Activated T-helper 1 cell treated with anti-CD3 and anti-CD28 coated beads, Interleukin-12 subunit alpha, Interleukin-12 subunit beta, Interleukin-2, Interleukin-4 antibody, amounts not matched to agents 30 ng/mL and 10 ng/mL and 1 ng/mL, durations not matched to agents 14 hours and 24 hours and 36 hours (primary cell): ENCODE data around the gene SIPA1L3. TPM values are rescaled to one million over a fixed set of nuclear protein-coding genes. Genes with fewer than 3 reads are reported as not detected.

Experiments
- DNase-seq: peaks from one replicate; pipeline ENCODE4 v3.0.0; 2021; ENCODE audit warnings: low spot score
- H3K27ac Mint-ChIP-seq: one replicate; pipeline ENCODE4 v1.8.0; 2021; ENCODE audit warnings: mild to moderate bottlenecking, mixed read lengths
- H3K27me3 Mint-ChIP-seq: one replicate; pipeline ENCODE4 v1.8.0; 2022; ENCODE audit warnings: mild to moderate bottlenecking, moderate library complexity, mixed read lengths; ENCODE audit not compliant: insufficient read depth
- H3K36me3 Mint-ChIP-seq: one replicate; pipeline ENCODE4 v1.8.0; 2021; ENCODE audit warnings: low read depth, mixed read lengths
- H3K4me1 Mint-ChIP-seq: one replicate; pipeline ENCODE4 v1.8.0; 2021; ENCODE audit warnings: low read depth, mixed read lengths
- H3K4me3 Mint-ChIP-seq: one replicate; pipeline ENCODE4 v1.8.0; 2021; ENCODE audit warnings: mild to moderate bottlenecking, moderate library complexity, mixed read lengths
- H3K9me3 Mint-ChIP-seq: one replicate; pipeline ENCODE4 v1.8.0; 2021; ENCODE audit warnings: mixed read lengths
- intact Hi-C: fragments of 100-400 bp; cut with micrococcal nuclease; formaldehyde crosslinking; loops from one replicate; pipeline ENCODE4 v1.15.1; 2024
- total RNA-seq: library from RNA; stranded (reverse); gene quantifications from 2 replicates; pipeline ENCODE4 v1.2.3, GENCODE V29; 2022

The SIPA1L3 gene
- total RNA-seq, 1 donor from 2014 or later = 16.7 TPM

DNA sequence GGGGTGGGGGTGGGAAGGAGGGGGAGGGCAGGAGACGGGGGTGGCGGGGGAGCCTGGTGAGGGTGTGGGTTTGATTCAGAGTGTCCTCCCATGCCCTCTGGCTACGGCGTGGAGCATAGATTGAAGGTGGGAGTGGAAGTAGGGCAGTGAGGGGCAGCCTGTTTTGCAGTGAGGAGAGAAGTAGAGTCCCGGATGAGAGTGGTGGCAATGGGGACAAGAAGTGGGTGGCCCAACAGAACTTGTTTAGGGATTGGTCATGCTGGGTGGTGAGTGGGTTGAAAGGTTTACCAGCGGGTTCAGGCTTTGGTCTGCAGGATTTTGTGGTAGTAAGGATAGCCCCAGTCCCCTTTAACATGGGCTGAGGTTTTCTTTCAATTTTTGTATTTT, 35.5 kb downstream of the SIPA1L3 start:
- no peaks in the 10 kb centered on the region for H3K4me1 Mint-ChIP-seq
- no peak overlapping the region for H3K4me3 Mint-ChIP-seq
- no peak overlapping the region for H3K27ac Mint-ChIP-seq
- DNase-seq = no peak
- no peaks in the 10 kb centered on the region for H3K9me3 Mint-ChIP-seq
- H3K27me3 Mint-ChIP-seq = no peaks in the 10 kb centered on the region
- H3K36me3 Mint-ChIP-seq = no peaks in the 10 kb centered on the region
- intact Hi-C loops = no loop called here

DNA sequence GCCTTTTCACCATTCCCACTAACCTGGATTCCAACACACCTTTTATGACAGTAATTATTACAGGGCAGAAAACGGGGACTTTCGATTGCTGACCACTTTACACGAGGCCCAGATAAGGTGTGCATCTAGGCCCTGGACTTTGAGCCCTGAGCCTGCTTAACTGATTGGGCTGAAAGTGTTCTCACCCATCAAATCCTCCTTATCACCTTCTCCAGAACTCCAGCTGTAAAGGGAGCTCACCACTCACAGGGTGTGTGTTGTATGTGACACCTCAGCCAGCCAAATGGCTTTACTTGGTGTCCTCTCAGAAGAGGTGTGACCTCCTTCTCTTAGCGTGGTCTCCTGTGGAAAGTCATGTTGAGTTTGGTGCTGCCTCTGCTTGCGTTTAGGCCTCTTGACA, 36.5 kb downstream of the SIPA1L3 start:
- intact Hi-C loops = no loop called here
- no peaks in the 10 kb centered on the region for H3K9me3 Mint-ChIP-seq
- H3K4me1 Mint-ChIP-seq = no peaks in the 10 kb centered on the region
- H3K27ac Mint-ChIP-seq = no peak overlapping the region
- H3K4me3 Mint-ChIP-seq = no peak overlapping the region
- H3K36me3 Mint-ChIP-seq = no peaks in the 10 kb centered on the region
- no peak for DNase-seq
- no peaks in the 10 kb centered on the region for H3K27me3 Mint-ChIP-seq

DNA sequence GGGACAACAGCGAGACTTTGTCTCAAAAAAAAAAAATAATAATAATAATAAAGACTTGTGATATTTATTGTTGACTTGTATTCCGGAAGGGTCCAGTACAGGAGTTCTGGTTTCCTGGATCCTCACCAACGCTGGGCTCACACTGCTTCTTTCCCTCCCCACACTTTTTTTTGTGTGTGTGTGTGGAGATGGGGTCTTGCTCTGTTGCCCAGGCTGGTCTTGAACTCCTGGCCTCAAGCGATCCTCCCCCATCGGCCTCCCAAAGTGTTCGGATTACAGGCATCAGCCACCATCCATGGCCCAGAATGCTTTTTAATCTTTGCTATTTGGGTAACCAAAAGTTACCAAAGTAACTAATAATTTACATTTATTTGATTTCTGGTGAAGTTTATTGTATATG, 39.1 kb downstream of the SIPA1L3 start:
- Mint-ChIP-seq H3K36me3 (no peaks in the 10 kb centered on the region), H3K4me3 (no peak overlapping the region), H3K4me1 (no peaks in the 10 kb centered on the region), H3K27ac (no peak overlapping the region), H3K27me3 (no peaks in the 10 kb centered on the region), H3K9me3 (no peaks in the 10 kb centered on the region)
- DNase-seq = no peak
- intact Hi-C loops = no loop called here

DNA sequence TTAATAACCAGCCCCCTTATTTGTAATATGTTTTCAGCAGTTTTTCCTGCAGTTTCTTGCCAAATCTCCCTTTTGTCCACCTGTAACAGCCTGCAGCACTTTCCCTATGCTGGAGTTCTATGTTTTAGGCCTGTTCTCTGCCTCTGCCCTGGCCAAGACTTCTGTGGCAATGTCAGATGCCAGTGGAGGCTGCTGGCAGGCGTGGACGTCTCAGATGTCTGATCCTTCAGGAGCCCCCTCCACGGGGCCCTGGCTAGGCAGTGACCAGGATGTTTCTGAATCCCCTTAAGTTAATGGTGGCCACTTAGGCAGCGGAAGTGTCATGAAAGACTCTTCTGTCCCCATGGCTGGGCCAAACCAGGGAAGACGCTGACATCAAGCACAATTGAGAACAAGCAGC, 40.8 kb downstream of the SIPA1L3 start:
- Mint-ChIP-seq H3K9me3 (no peaks in the 10 kb centered on the region), H3K4me1 (no peaks in the 10 kb centered on the region)
- intact Hi-C loops = no loop called here

DNA sequence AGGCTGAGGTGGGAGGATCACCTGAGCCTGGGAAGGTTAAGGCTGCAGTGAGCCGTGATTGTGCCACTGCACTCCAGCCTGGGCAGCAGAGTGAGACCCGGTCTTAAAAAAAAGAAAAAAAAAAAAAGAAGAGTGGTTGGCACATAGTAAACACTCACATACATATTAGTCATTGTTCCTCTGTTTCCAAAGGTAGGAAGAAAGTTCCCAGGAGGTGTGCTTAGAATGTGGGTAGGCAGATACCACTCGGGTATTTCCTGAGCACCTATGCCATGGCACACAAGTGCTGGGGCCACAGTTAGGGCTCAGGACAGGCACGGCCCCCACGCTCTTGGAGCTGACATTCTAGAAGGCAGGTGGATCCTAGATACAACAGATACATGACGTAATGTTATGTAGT, 41.4 kb downstream of the SIPA1L3 start:
- no peak for DNase-seq
- no peaks in the 10 kb centered on the region for H3K9me3 Mint-ChIP-seq
- H3K4me3 Mint-ChIP-seq = no peak overlapping the region
- no peaks in the 10 kb centered on the region for H3K27me3 Mint-ChIP-seq
- no peaks in the 10 kb centered on the region for H3K36me3 Mint-ChIP-seq
- H3K4me1 Mint-ChIP-seq = no peaks in the 10 kb centered on the region
- intact Hi-C loops = no loop called here
- H3K27ac Mint-ChIP-seq = no peak overlapping the region

More for the DNA sequence above, 40.8 kb downstream of the SIPA1L3 start:
- H3K27ac Mint-ChIP-seq = no peak overlapping the region
- H3K36me3 Mint-ChIP-seq = no peaks in the 10 kb centered on the region
- no peak for DNase-seq
- no peak overlapping the region for H3K4me3 Mint-ChIP-seq
- H3K27me3 Mint-ChIP-seq = no peaks in the 10 kb centered on the region

DNA sequence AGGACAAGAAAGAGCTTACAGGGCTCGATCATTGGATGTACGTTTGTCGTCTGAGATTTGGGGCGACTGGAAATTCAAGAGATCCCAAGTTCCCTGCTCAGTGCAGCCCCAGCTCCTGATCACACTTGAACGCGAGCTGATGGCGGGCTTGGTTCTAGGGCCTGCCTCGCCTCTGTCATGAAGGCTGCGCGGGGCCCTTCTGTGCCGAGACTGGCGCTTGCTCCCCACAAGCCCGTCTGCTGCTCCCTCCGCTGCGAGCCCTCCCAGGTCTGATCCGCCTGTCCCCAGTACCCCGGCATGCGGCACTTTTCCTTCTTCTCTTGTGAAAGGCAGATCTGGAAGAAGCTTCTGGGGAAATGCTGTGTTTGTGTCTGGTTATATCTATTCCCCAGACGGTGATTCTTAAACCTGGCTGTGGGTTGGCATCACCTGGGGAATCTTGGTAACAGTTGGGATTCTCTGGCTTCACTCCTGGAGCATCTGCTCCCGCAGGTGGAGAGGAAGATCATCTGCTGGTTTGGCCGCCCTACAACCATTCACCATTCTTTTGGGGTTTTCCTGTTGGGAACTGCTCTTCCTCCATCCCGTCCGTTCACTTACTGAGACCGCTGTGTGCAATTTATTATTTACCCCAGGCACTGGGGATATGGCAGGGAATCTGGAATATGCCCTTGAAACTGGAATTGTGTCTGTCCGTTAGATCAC, 43.6 kb downstream of the SIPA1L3 start:
- DNase-seq = no peak
- H3K27ac Mint-ChIP-seq = no peak overlapping the region
- no peaks in the 10 kb centered on the region for H3K27me3 Mint-ChIP-seq
- no peaks in the 10 kb centered on the region for H3K36me3 Mint-ChIP-seq
- H3K4me3 Mint-ChIP-seq = no peak overlapping the region
- no peaks in the 10 kb centered on the region for H3K4me1 Mint-ChIP-seq
- intact Hi-C loops = no loop called here
- H3K9me3 Mint-ChIP-seq = no peaks in the 10 kb centered on the region

DNA sequence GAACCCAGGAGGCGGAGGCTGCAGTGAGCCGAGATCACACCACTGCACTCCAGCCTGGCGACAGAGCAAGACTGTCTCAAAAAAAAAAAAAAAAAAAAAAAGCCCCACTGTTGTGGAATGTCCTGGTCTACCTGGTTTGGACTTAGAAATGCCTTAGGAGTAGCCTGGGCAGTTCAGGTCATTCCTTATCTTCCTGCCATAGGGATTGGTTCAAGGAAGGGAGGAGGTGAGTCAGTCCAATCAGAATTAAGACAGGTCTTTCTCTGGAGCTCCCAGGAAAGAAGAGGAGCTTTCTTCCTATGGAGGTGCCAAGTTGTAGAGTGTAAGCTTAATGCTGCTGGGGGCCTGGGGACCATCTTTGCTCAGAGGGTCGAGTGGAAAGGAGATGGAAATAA, 44.8 kb downstream of the SIPA1L3 start:
- Mint-ChIP-seq H3K9me3 (peaks cover under 1% of the 10 kb centered on the region), H3K4me3 (no peak overlapping the region), H3K36me3 (no peaks in the 10 kb centered on the region), H3K27ac (no peak overlapping the region), H3K4me1 (no peaks in the 10 kb centered on the region), H3K27me3 (no peaks in the 10 kb centered on the region)
- DNase-seq = no peak
- intact Hi-C loops = no loop called here

DNA sequence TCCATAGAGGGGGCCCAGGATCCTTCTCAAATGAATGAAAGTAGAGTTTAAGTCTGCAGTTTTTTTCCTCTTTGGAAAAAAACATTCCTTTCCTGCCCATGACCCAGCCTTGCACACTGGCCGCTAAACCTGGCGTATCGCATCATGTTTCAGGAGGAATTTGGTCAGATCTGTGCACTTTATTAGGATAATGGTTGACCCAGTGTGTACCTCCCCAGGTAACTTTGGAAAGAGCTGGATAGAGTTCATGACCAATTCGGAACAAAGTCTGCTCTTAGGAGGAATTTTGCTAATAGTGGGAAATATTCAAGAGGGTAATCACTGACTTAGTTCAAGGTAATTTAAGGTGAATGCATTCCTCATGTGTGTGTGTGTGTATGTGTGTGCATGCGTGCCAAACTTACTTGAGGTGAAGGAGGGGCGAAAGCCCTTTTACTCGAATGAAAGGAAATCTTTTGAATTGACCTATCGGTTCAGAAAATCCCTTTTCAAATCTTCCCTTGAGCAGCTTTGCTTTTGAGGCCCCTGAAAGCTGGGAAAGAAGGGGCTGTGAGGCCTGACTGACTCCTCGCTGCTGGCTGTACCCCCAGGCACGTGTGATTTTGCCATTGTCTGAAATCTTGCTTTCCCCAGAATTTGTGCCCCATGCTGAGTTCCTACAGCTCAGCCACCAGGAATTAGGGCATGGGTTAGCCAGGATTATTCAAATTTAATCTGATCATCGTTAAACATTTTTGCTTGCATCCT, 46.3 kb downstream of the SIPA1L3 start:
- no peak overlapping the region for H3K4me3 Mint-ChIP-seq
- H3K4me1 Mint-ChIP-seq = no peaks in the 10 kb centered on the region
- no peak overlapping the region for H3K27ac Mint-ChIP-seq
- peaks cover 4% of the 10 kb centered on the region for H3K9me3 Mint-ChIP-seq
- no peaks in the 10 kb centered on the region for H3K36me3 Mint-ChIP-seq
- intact Hi-C loops = no loop called here
- no peak for DNase-seq
- no peaks in the 10 kb centered on the region for H3K27me3 Mint-ChIP-seq

DNA sequence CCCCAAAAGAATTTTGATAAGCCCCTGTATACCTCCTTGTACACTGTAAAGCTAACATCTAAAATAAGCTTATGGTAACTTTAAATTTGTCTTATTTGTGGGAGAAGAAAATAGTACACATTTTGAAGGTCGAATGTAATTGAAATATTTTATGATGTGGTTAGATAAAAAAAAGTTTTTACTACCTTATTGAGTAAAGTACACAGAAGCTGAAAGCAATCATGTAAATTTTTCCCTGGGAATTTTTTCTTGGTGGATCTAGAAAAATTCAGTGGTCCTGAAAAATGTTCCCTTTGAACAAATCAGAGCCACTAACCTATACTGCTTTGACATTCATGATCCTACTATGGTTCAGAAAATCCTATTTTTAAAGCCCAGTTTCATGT, 46.9 kb downstream of the SIPA1L3 start:
- Mint-ChIP-seq H3K27me3 (no peaks in the 10 kb centered on the region), H3K9me3 (peaks cover 8% of the 10 kb centered on the region), H3K4me1 (no peaks in the 10 kb centered on the region), H3K4me3 (no peak overlapping the region), H3K36me3 (no peaks in the 10 kb centered on the region), H3K27ac (no peak overlapping the region)
- DNase-seq = no peak
- intact Hi-C loops = no loop called here

DNA sequence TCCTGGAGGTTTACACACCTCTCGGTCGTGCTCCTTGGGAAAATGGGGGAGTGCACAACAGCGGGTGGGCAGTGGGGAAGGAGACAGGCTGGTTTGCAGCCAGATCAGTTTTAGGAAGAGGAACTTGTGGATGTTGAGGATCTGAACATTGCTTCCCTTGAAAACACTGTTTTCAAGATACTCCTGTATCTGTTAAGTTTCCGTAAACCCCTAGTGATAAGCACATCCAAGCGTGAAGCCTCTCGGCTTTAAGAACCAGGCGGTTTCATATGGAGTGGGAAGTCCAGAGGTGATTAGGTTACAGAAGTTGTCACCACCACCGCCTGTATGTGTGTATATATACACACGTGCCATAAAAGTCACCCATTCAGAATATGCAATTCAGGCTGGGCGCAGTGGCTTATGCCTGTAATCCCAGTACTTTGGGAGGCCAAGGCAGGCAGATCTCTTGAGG, 47.4 kb downstream of the SIPA1L3 start:
- intact Hi-C loops = no loop called here
- Mint-ChIP-seq H3K27me3 (no peaks in the 10 kb centered on the region), H3K36me3 (no peaks in the 10 kb centered on the region), H3K4me3 (no peak overlapping the region), H3K27ac (no peak overlapping the region), H3K9me3 (peaks cover 13% of the 10 kb centered on the region), H3K4me1 (no peaks in the 10 kb centered on the region)
- no peak for DNase-seq

DNA sequence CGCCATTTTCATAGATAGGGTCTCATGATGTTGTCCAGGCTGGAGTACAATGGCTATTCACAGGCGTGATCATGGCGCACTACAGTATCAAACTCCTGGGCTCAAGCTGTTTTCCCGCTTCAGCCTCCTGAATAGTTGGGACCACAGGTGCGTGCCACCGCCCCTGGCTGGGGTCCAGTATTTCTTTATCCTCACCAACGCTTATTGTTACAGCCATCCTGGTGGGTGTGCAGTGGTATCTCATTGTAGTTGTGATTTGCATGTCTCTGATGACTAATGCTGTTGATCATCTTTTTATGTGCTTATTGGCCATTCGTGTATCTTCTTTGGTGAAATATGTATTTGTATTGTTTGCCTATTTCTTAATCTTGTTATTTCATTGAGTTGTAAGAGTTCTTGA, 49.0 kb downstream of the SIPA1L3 start:
- no peaks in the 10 kb centered on the region for H3K36me3 Mint-ChIP-seq
- intact Hi-C loops = no loop called here
- peaks cover 15% of the 10 kb centered on the region for H3K9me3 Mint-ChIP-seq
- no peaks in the 10 kb centered on the region for H3K4me1 Mint-ChIP-seq
- no peaks in the 10 kb centered on the region for H3K27me3 Mint-ChIP-seq
- DNase-seq = no peak
- H3K4me3 Mint-ChIP-seq = no peak overlapping the region
- no peak overlapping the region for H3K27ac Mint-ChIP-seq

DNA sequence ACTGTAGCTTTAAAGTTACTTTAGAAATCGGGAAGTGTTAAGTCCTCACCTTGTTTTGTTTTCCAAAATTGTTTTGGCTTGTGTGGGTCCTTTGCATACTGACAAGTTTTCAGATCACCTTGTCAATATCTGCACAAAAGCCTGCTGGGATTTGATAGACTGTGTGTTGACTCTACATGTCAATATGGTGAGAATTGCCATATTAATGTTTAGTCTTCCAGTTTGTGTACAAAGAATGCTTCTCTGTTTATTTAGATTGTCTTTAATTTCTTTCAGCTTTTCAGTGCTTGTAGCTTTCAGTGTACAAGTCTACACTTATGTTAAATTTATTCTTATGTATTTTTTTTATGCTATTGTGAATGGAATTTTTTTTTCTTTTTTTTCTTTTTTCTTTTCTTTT, 50.2 kb downstream of the SIPA1L3 start:
- no peaks in the 10 kb centered on the region for H3K27me3 Mint-ChIP-seq
- DNase-seq = no peak
- no peak overlapping the region for H3K4me3 Mint-ChIP-seq
- H3K27ac Mint-ChIP-seq = no peak overlapping the region
- H3K9me3 Mint-ChIP-seq = peaks cover 22% of the 10 kb centered on the region
- intact Hi-C loops = no loop called here
- no peaks in the 10 kb centered on the region for H3K4me1 Mint-ChIP-seq
- peaks cover 2% of the 10 kb centered on the region for H3K36me3 Mint-ChIP-seq

DNA sequence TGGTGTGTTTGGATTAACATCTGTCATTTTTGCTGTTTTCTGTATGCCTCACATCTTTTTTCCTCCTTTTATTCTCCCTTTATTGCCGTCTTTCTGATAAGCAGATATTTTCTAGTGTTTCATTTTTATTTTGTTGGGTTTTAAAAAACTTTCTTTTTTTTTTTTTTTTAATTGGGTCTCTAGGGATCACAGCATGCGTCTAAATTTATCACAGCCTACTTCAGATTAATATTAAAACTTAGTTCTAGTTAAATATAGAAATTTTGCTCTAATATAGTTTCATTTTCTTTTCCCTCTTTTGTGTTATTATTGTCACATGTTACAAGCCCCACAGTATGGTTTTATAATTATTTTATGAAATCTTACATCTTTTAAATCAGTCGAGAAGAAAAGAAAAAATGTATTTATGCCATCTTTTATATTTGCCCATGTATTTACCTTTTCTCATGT, 52.7 kb downstream of the SIPA1L3 start:
- H3K9me3 Mint-ChIP-seq = peaks cover 28% of the 10 kb centered on the region
- no peaks in the 10 kb centered on the region for H3K27me3 Mint-ChIP-seq
- no peak for DNase-seq
- peaks cover 2% of the 10 kb centered on the region for H3K36me3 Mint-ChIP-seq
- intact Hi-C loops = no loop called here
- H3K4me3 Mint-ChIP-seq = no peak overlapping the region
- no peaks in the 10 kb centered on the region for H3K4me1 Mint-ChIP-seq
- no peak overlapping the region for H3K27ac Mint-ChIP-seq
